HCT116 (cell line): ENCODE measurements around the gene NFKB2. TPM values are rescaled to one million over a fixed set of nuclear protein-coding genes. Genes with fewer than 3 reads are reported as not detected.

Experiments used
- ATAC-seq: fragments of 200-7000 bp; cut with Tn5 transposase; 2 replicates; pipeline ENCODE4 v1.9.1; 2020; ENCODE audit warnings: mild to moderate bottlenecking, moderate library complexity
- BruUV-seq: library from RNA; stranded (reverse); fragments of 400-500 nt; replicated peaks from 2 replicates; lab custom pipeline; 2021; lab: Mats Ljungman, UMichigan
- CTCF ChIA-PET: fragments of 300-600 bp; sonication (Branson Sonifier 250); formaldehyde crosslinking; loops from one replicate; lab custom pipeline; 2021; ENCODE audit warnings: antibody characterized with exemption; lab: Charles Lee
- POLR2A ChIA-PET: fragments of 300-600, 350-600 bp; sonication (Branson Sonifier 250); formaldehyde crosslinking; loops from one replicate; lab custom pipeline; 2021; ENCODE audit warnings: antibody characterized with exemption; lab: Charles Lee
- RAD21 ChIA-PET, 2 experiments: fragments of 300-600 bp; sonication (Branson Sonifier 250); formaldehyde crosslinking; loops; one replicate each; lab custom pipeline; 2023; ENCODE audit warnings: low total read pairs in 2 of 2; ENCODE audit not compliant: uncharacterized antibody in 2 of 2, unreplicated experiment in 2 of 2, low non-redundant PET in 1 of 2; lab: Charles Lee
- DNase-seq: peaks from one replicate; pipeline ENCODE4 v3.0.0-alpha.2; 2010; ENCODE audit warnings: low read depth, low spot score
- H2AFZ ChIP-seq: fragments of 200-600 bp; shearing (Covaris generic), sonication (generic); 2 replicates; pipeline ENCODE4 v1.6.1; 2017; ENCODE audit warnings: low read depth, mixed run types, mixed read lengths, antibody characterized with exemption, low read length; ENCODE audit not compliant: poor library complexity, severe bottlenecking
- H3K27ac ChIP-seq: 2 replicates; pipeline ENCODE4 v1.5.1; 2012; ENCODE audit warnings: low read depth, low read length
- H3K27me3 ChIP-seq: fragments of 200-600 bp; sonication (generic); 2 replicates; pipeline ENCODE4 v1.6.1; 2016; ENCODE audit warnings: mixed run types, low read length, mixed read lengths; ENCODE audit not compliant: insufficient read depth
- H3K36me3 ChIP-seq, 2 experiments: fragments of 200-500 bp in 1 of 2; fragments of 200-600 bp in 1 of 2; sonication (Bioruptor generic) in 1 of 2; sonication (generic) in 1 of 2; 2 replicates each; pipeline versions ENCODE4 v1.5.1 to v1.6.1; 2014 to 2016; ENCODE audit warnings: low read length in 2 of 2, inconsistent platforms in 1 of 2, mixed read lengths in 1 of 2, mixed run types in 1 of 2; ENCODE audit not compliant: insufficient read depth in 2 of 2, control insufficient read depth in 1 of 2
- H3K4me1 ChIP-seq, 2 experiments: fragments of 200-600 bp in 1 of 2; sonication (generic) in 1 of 2; 2 replicates each; pipeline versions ENCODE4 v1.5.1 to v1.6.1; 2012 to 2017; ENCODE audit warnings: low read length in 2 of 2, inconsistent platforms in 1 of 2, mild to moderate bottlenecking in 1 of 2, mixed read lengths in 1 of 2, mixed run types in 1 of 2, moderate library complexity in 1 of 2; ENCODE audit not compliant: insufficient read depth in 2 of 2, control insufficient read depth in 1 of 2
- H3K4me2 ChIP-seq: fragments of 200-600 bp; sonication (generic); 2 replicates; pipeline ENCODE4 v1.6.1; 2017; ENCODE audit warnings: mixed run types, low read length, mixed read lengths
- H3K4me3 ChIP-seq, 2 experiments: fragments of 200-600 bp in 1 of 2; sonication (generic) in 1 of 2; replicated peaks in 1 of 2; 2 replicates each; pipeline ENCODE4 v1.5.1; 2011 to 2016; ENCODE audit warnings: low read length in 2 of 2, control low read depth in 1 of 2, low read depth in 1 of 2, mild to moderate bottlenecking in 1 of 2, mixed read lengths in 1 of 2, mixed run types in 1 of 2
- H3K79me2 ChIP-seq: fragments of 200-600 bp; sonication (generic); 2 replicates; pipeline ENCODE4 v1.6.1; 2017; ENCODE audit warnings: mild to moderate bottlenecking, mixed run types, low read length, moderate library complexity, mixed read lengths; ENCODE audit not compliant: insufficient read depth
- H3K9ac ChIP-seq: fragments of 200-600 bp; sonication (generic); 2 replicates; pipeline ENCODE4 v1.6.1; 2016; ENCODE audit warnings: low read length, mixed read lengths
- H3K9me2 ChIP-seq: fragments of 200-600 bp; sonication (generic), shearing (Covaris generic); 2 replicates; pipeline ENCODE4 v1.6.1; 2017; ENCODE audit warnings: mixed run types, mild to moderate bottlenecking, moderate library complexity; ENCODE audit not compliant: insufficient read depth
- H3K9me3 ChIP-seq, 2 experiments: fragments of 200-500 bp in 1 of 2; fragments of 200-600 bp in 1 of 2; sonication (Bioruptor generic) in 1 of 2; sonication (generic) in 1 of 2; 2 replicates each; pipeline ENCODE4 v1.6.1; 2014 to 2017; ENCODE audit warnings: low read length in 2 of 2, mixed read lengths in 2 of 2, inconsistent platforms in 1 of 2, low read depth in 1 of 2, mild to moderate bottlenecking in 1 of 2, mixed run types in 1 of 2, moderate library complexity in 1 of 2; ENCODE audit not compliant: control insufficient read depth in 1 of 2, insufficient read depth in 1 of 2
- H4K20me1 ChIP-seq: fragments of 200-600 bp; sonication (generic), shearing (Covaris generic); 2 replicates; pipeline ENCODE4 v1.6.1; 2017; ENCODE audit warnings: mixed run types, mild to moderate bottlenecking, moderate library complexity; ENCODE audit not compliant: insufficient read depth
- MAX ChIP-seq: IDR thresholded peaks from 2 replicates; pipeline ENCODE4 v1.6.1; 2012
- POLR2A ChIP-seq: IDR thresholded peaks from 2 replicates; pipeline ENCODE4 v1.7.0; 2011; ENCODE audit warnings: borderline replicate concordance; ENCODE audit not compliant: insufficient read depth, insufficient read length; ENCODE audit errors: extremely low read depth
- RAD21 ChIP-seq: IDR thresholded peaks from 2 replicates; pipeline ENCODE4 v1.6.1; 2012; ENCODE audit warnings: low read depth, mild to moderate bottlenecking
- intact Hi-C: fragments of 100-400 bp; cut with micrococcal nuclease; formaldehyde crosslinking; loops from 2 replicates; pipeline ENCODE4 v1.10.0; 2022
- total RNA-seq: library from RNA; stranded (reverse); gene quantifications from one replicate; pipeline ENCODE4 v1.2.1, GENCODE V29; 2021; ENCODE audit not compliant: unreplicated experiment
- TF ChIP-seq, protein P1 (sequence below), 3 experiments: fragments of 200-600 bp in 1 of 3; sonication (generic) in 1 of 3; IDR thresholded peaks in 2 of 3; conservative IDR thresholded peaks in 1 of 3; 2 replicates each; pipeline ENCODE4 v1.5.1; 2012 to 2017; ENCODE audit warnings: low read depth in 2 of 3, low read length in 2 of 3, antibody characterized with exemption in 1 of 3, borderline replicate concordance in 1 of 3, control low read depth in 1 of 3, mild to moderate bottlenecking in 1 of 3, mixed read lengths in 1 of 3, mixed run types in 1 of 3, moderate library complexity in 1 of 3; ENCODE audit not compliant: insufficient read depth in 1 of 3
- TF ChIP-seq, protein P2 (sequence below): IDR thresholded peaks from 2 replicates; pipeline ENCODE4 v1.6.1; 2012; ENCODE audit warnings: low read depth

Gene NFKB2
- total RNA-seq, 1 experiment from 2014 or later = 115 TPM

- TF ChIP-seq, protein P1, sequence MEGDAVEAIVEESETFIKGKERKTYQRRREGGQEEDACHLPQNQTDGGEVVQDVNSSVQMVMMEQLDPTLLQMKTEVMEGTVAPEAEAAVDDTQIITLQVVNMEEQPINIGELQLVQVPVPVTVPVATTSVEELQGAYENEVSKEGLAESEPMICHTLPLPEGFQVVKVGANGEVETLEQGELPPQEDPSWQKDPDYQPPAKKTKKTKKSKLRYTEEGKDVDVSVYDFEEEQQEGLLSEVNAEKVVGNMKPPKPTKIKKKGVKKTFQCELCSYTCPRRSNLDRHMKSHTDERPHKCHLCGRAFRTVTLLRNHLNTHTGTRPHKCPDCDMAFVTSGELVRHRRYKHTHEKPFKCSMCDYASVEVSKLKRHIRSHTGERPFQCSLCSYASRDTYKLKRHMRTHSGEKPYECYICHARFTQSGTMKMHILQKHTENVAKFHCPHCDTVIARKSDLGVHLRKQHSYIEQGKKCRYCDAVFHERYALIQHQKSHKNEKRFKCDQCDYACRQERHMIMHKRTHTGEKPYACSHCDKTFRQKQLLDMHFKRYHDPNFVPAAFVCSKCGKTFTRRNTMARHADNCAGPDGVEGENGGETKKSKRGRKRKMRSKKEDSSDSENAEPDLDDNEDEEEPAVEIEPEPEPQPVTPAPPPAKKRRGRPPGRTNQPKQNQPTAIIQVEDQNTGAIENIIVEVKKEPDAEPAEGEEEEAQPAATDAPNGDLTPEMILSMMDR (IDR thresholded peaks at IDR 0.05 in 2 of 3, conservative IDR thresholded peaks at IDR 0.05 in 1 of 3; ENCODE audit: borderline replicate concordance in 1 of 3, insufficient read depth in 1 of 3, low read depth in 2 of 3, low read length in 2 of 3) = no peak
- TF ChIP-seq MAX (no peak), POLR2A (no peak), RAD21 (no peak)
- TF ChIP-seq, protein P2, sequence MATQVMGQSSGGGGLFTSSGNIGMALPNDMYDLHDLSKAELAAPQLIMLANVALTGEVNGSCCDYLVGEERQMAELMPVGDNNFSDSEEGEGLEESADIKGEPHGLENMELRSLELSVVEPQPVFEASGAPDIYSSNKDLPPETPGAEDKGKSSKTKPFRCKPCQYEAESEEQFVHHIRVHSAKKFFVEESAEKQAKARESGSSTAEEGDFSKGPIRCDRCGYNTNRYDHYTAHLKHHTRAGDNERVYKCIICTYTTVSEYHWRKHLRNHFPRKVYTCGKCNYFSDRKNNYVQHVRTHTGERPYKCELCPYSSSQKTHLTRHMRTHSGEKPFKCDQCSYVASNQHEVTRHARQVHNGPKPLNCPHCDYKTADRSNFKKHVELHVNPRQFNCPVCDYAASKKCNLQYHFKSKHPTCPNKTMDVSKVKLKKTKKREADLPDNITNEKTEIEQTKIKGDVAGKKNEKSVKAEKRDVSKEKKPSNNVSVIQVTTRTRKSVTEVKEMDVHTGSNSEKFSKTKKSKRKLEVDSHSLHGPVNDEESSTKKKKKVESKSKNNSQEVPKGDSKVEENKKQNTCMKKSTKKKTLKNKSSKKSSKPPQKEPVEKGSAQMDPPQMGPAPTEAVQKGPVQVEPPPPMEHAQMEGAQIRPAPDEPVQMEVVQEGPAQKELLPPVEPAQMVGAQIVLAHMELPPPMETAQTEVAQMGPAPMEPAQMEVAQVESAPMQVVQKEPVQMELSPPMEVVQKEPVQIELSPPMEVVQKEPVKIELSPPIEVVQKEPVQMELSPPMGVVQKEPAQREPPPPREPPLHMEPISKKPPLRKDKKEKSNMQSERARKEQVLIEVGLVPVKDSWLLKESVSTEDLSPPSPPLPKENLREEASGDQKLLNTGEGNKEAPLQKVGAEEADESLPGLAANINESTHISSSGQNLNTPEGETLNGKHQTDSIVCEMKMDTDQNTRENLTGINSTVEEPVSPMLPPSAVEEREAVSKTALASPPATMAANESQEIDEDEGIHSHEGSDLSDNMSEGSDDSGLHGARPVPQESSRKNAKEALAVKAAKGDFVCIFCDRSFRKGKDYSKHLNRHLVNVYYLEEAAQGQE = no peak
- Histone ChIP-seq H3K4me1 (peaks cover 19 to 50% of the 10 kb centered on the region in 2 experiments), H3K27ac (no peak overlapping the region; the same call in 1 of the 2 replicates), H3K9ac (no peak overlapping the region), H3K9me2 (no peaks in the 10 kb centered on the region), H2AFZ (no peak overlapping the region), H3K9me3 (no peaks in the 10 kb centered on the region), H3K4me2 (no peak overlapping the region), H3K36me3 (peaks cover 4 to 15% of the 10 kb centered on the region in 2 experiments; a peak in 2 of 4 replicates), H3K27me3 (no peaks in the 10 kb centered on the region), H3K79me2 (no peaks in the 10 kb centered on the region), H3K4me3 (no peak overlapping the region), H4K20me1 (no peaks in the 10 kb centered on the region)
- ATAC-seq (no peak), DNase-seq (no peak)
- CTCF ChIA-PET = interaction anchor here (0.6 to 3.5 kb wide), 13 partner anchors 10 to 290 kb away, joined by 3 to 41 read pairs (median 8); partner anchors contain the start of genes FBXL15 and NFKB2
- RAD21 ChIA-PET = interaction anchor here (1.0 to 2.0 kb wide), 3 partner anchors 174 to 235 kb away, joined by 4 to 9 read pairs (median 6); no protein-coding TSS in a partner anchor
- intact Hi-C loops = loop anchor here (1.0 kb wide), 1 partner anchor 174 kb away; no protein-coding TSS in a partner anchor
- POLR2A ChIA-PET = interaction anchor here (1.1 to 3.2 kb wide), 2 partner anchors 9 to 174 kb away, joined by 8 to 14 read pairs; partner anchors contain the start of gene NFKB2
- BruUV-seq = no TSS peak
Observed at GRCh38 chr10:102404361-102405107, 9.0 kb downstream of the NFKB2 start.
